Osteoblast (primary cell): Measurements from ENCODE around the gene FKBP6. TPM values are rescaled to one million over a fixed set of nuclear protein-coding genes. Genes with fewer than 3 reads are reported as not detected.
"Not testable (repeated sequence)": the region's sequence is repeated elsewhere in the genome, so short reads cannot be mapped to it uniquely, and the experiment has no call there.

Experiments
- DNase-seq: peaks from one replicate; pipeline ENCODE4 v3.0.0; 2011; ENCODE audit warnings: low spot score, mixed read lengths; ENCODE audit not compliant: insufficient read length; ENCODE audit errors: missing footprints
- H2AFZ ChIP-seq: 2 replicates; pipeline ENCODE4 v1.6.0; 2011; ENCODE audit warnings: mild to moderate bottlenecking, low read length
- H3K27ac ChIP-seq: 2 replicates; pipeline ENCODE4 v1.5.1; 2011; ENCODE audit warnings: mild to moderate bottlenecking, low read depth, low read length, moderate library complexity
- H3K27me3 ChIP-seq: 2 replicates; pipeline ENCODE4 v1.6.0; 2012; ENCODE audit warnings: mild to moderate bottlenecking, control low read depth, inconsistent platforms, low read length, moderate library complexity; ENCODE audit not compliant: insufficient read depth
- H3K36me3 ChIP-seq: 2 replicates; pipeline ENCODE4 v1.5.1; 2011; ENCODE audit warnings: mild to moderate bottlenecking, low read length, control low read depth, moderate library complexity; ENCODE audit not compliant: insufficient read depth
- H3K4me1 ChIP-seq: 2 replicates; pipeline ENCODE4 v1.5.1; 2011; ENCODE audit warnings: mild to moderate bottlenecking, low read length, control low read depth, moderate library complexity; ENCODE audit not compliant: insufficient read depth
- H3K4me2 ChIP-seq: 2 replicates; pipeline ENCODE4 v1.6.0; 2011; ENCODE audit warnings: mild to moderate bottlenecking, low read length; ENCODE audit not compliant: insufficient read depth
- H3K4me3 ChIP-seq: fragments of 200-600 bp; sonication (generic); 3 replicates; pipeline ENCODE4 v1.5.1; 2012; ENCODE audit warnings: mild to moderate bottlenecking, low read length, inconsistent platforms; ENCODE audit not compliant: insufficient read depth
- H3K79me2 ChIP-seq: 2 replicates; pipeline ENCODE4 v1.6.0; 2012; ENCODE audit warnings: mild to moderate bottlenecking, low read length, control low read depth, inconsistent platforms; ENCODE audit not compliant: insufficient read depth
- H3K9me3 ChIP-seq: 2 replicates; pipeline ENCODE4 v1.5.1; 2011; ENCODE audit warnings: low read depth, low read length, control low read depth
- H4K20me1 ChIP-seq: 2 replicates; pipeline ENCODE4 v1.6.0; 2012; ENCODE audit warnings: mild to moderate bottlenecking, low read length, control low read depth; ENCODE audit not compliant: insufficient read depth
- CTCF ChIP-seq: IDR thresholded peaks from 2 replicates; pipeline ENCODE4 v1.5.1; 2011; ENCODE audit warnings: mild to moderate bottlenecking, low read depth, low read length, moderate library complexity; ENCODE audit errors: extremely low read depth
- total RNA-seq: library from RNA; depleted of rRNA; stranded (reverse); fragments of >200 nt; gene quantifications from 2 replicates; pipeline ENCODE4 v1.2.3, GENCODE V29; 2012

Gene FKBP6
- total RNA-seq, 1 donor = not detected

GRCh38 chr7:73376671-73377412 lies 48.9 kb downstream of the FKBP6 start:
- no peak overlapping the region for H2AFZ ChIP-seq
- H3K4me1 ChIP-seq = no peaks in the 10 kb centered on the region
- H3K4me3 ChIP-seq = no peak overlapping the region
- no peaks in the 10 kb centered on the region for H3K36me3 ChIP-seq
- DNase-seq = peak; percentile 48
- no peak overlapping the region for H3K27ac ChIP-seq
- TF ChIP-seq CTCF = no peak
- H3K27me3 ChIP-seq = peaks cover 17% of the 10 kb centered on the region
- H3K9me3 ChIP-seq = no peaks in the 10 kb centered on the region
- no peaks in the 10 kb centered on the region for H3K79me2 ChIP-seq
- no peaks in the 10 kb centered on the region for H4K20me1 ChIP-seq
- H3K4me2 ChIP-seq = no peak overlapping the region

GRCh38 chr7:73377413-73378200 lies 49.6 kb downstream of the FKBP6 start:
- H3K36me3 ChIP-seq, H3K79me2 ChIP-seq, H3K27ac ChIP-seq, H2AFZ ChIP-seq, DNase-seq, H3K4me1 ChIP-seq, H3K4me3 ChIP-seq, H3K9me3 ChIP-seq, H4K20me1 ChIP-seq, H3K4me2 ChIP-seq: not testable (repeated sequence)
- H3K27me3 ChIP-seq = peaks cover 17% of the 10 kb centered on the region

- Histone ChIP-seq H3K4me2 (no peak overlapping the region), H3K4me3 (no peak overlapping the region), H2AFZ (no peak overlapping the region), H4K20me1 (no peaks in the 10 kb centered on the region), H3K9me3 (peaks cover 3% of the 10 kb centered on the region), H3K27ac (no peak overlapping the region), H3K4me1 (no peaks in the 10 kb centered on the region), H3K79me2 (no peaks in the 10 kb centered on the region), H3K27me3 (peaks cover 5% of the 10 kb centered on the region), H3K36me3 (no peaks in the 10 kb centered on the region)
- no peak for TF ChIP-seq CTCF
- DNase-seq = no peak
These were observed 55.1 kb downstream of the FKBP6 start for GRCh38 chr7:73382934-73383503.

GRCh38 chr7:73387221-73387828 lies 59.4 kb downstream of the FKBP6 start:
- Histone ChIP-seq H4K20me1 (no peaks in the 10 kb centered on the region), H3K79me2 (no peaks in the 10 kb centered on the region), H3K4me1 (no peaks in the 10 kb centered on the region), H3K27ac (no peak overlapping the region), H3K4me2 (no peak overlapping the region), H2AFZ (no peak overlapping the region), H3K4me3 (no peak overlapping the region), H3K36me3 (no peaks in the 10 kb centered on the region), H3K9me3 (peaks cover 5% of the 10 kb centered on the region), H3K27me3 (no peaks in the 10 kb centered on the region)
- TF ChIP-seq CTCF = no peak
- DNase-seq = peak; percentile 65
